ENCODE results near the gene TOM1. TPM values are rescaled to one million over a fixed set of nuclear protein-coding genes. Genes with fewer than 3 reads are reported as not detected.

TOM1 gene
- polyA plus RNA-seq, 1 of the 3 experiments (the other 2 are of a cell fraction) = 26.9 TPM

DNA sequence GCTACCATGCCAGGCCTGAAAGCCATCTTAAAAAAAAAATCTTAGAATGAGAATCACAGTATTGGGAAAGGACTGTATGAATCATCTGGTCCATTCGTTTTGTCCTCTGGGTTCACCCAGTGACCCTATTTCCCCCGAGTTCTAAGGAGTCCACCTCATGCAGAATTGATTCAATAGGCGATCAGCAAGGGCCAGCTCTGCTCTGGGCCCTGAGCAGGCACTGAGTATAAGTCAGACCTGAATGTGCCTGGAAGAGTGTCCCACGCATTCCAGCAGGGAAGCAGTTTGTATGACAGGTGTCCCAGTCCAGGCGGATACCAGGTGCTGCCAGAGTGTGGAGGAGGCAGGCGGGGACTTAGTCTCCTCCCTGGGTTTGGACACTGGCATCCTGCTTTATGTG, 80.3 kb downstream of the TOM1 start:
- H3K79me2 ChIP-seq (ENCODE audit: insufficient read depth) = no peaks in the 10 kb centered on the region; the same call in 1 of the 2 replicates
- no peaks in the 10 kb centered on the region for H4K20me1 ChIP-seq (ENCODE audit: insufficient read depth)
- H3K9ac ChIP-seq = no peak overlapping the region
- CTCF ChIA-PET = interaction anchor here (0.6 to 1.2 kb wide), 5 partner anchors 8 to 218 kb away, joined by 3 to 5 read pairs (median 3); no protein-coding TSS in a partner anchor
- H2AFZ ChIP-seq (ENCODE audit: low read depth) = no peak overlapping the region
- no peaks in the 10 kb centered on the region for H3K9me2 ChIP-seq
- H3K9me3 ChIP-seq = no peaks in the 10 kb centered on the region
- no peak overlapping the region for H3K27ac ChIP-seq (ENCODE audit: low read depth in 2 of 2, low read length in 1 of 2)
- TF ChIP-seq RCOR1 (IDR thresholded peaks at IDR 0.05; ENCODE audit: low read length) (no peak), FOSL2 (IDR thresholded peaks at IDR 0.05; ENCODE audit: borderline replicate concordance, low read depth) (no peak)
- TF ChIP-seq, protein P1, sequence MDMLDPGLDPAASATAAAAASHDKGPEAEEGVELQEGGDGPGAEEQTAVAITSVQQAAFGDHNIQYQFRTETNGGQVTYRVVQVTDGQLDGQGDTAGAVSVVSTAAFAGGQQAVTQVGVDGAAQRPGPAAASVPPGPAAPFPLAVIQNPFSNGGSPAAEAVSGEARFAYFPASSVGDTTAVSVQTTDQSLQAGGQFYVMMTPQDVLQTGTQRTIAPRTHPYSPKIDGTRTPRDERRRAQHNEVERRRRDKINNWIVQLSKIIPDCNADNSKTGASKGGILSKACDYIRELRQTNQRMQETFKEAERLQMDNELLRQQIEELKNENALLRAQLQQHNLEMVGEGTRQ (IDR thresholded peaks at IDR 0.05; ENCODE audit: borderline replicate concordance, low read depth, low read length) = no peak
- DNase-seq = no peak
- POLR2A ChIA-PET = no interaction called here
- no peak overlapping the region for H3K4me3 ChIP-seq (ENCODE audit: low read depth in 2 of 2, low read length in 1 of 2)
- WGBS (ENCODE audit: low lambda C conversion rate) = 93% methylated on average over 6 of the region's 6 CpGs
- peaks cover 12 to 15% of the 10 kb centered on the region in 2 experiments; a peak in 2 of 4 replicates for H3K4me1 ChIP-seq (ENCODE audit: control insufficient read depth in 1 of 2, insufficient read depth in 2 of 2, low read depth in 1 of 2, low read length in 1 of 2)
- H3F3A ChIP-seq (replicated peaks; ENCODE audit: insufficient read depth) = peaks cover 16% of the 10 kb centered on the region
- peaks cover 0 to 5% of the 10 kb centered on the region in 2 experiments for H3K36me3 ChIP-seq (replicated peaks in 1 of 2; ENCODE audit: control insufficient read depth in 1 of 2, insufficient read depth in 2 of 2, low read length in 1 of 2)
- H3K4me2 ChIP-seq = peak overlapping the region; percentile 77; the same call in 1 of the 2 replicates
- no peaks in the 10 kb centered on the region for H3K27me3 ChIP-seq (ENCODE audit: insufficient read depth)

- Histone ChIP-seq H3F3A (replicated peaks; ENCODE audit: insufficient read depth) (peaks cover 16% of the 10 kb centered on the region), H3K27ac (ENCODE audit: low read depth in 2 of 2, low read length in 1 of 2) (peak within 1 kb of the TSS in 1 of 2 experiments; percentile 48; a peak in 2 of 4 replicates)
- CTCF ChIA-PET = interaction anchor here (0.6 to 1.2 kb wide), 5 partner anchors 30 to 217 kb away, joined by 3 to 5 read pairs (median 3); no protein-coding TSS in a partner anchor
- peak; percentile 44 for TF ChIP-seq PBX3 (IDR thresholded peaks at IDR 0.05)
- TF ChIP-seq TEAD4 (IDR thresholded peaks at IDR 0.05; ENCODE audit: borderline replicate concordance, insufficient read depth) = no peak
- TF ChIP-seq MXI1 (IDR thresholded peaks at IDR 0.05; ENCODE audit: low read depth, low read length) = no peak; the same call in 1 of the 2 replicates
- 0 out of 2 replicates have a peak, but pooled peaks have one; percentile 7 for TF ChIP-seq GATA2 (CRISPR knock-in tag; IDR thresholded peaks at IDR 0.05)
- no peak for TF ChIP-seq RCOR1 (IDR thresholded peaks at IDR 0.05; ENCODE audit: low read length)
- TF ChIP-seq FOSL2 (IDR thresholded peaks at IDR 0.05; ENCODE audit: borderline replicate concordance, low read depth) = no peak
- no peak for TF ChIP-seq YY1 (IDR thresholded peaks at IDR 0.05; ENCODE audit: low read depth)
- no peak for TF ChIP-seq SMC3 (IDR thresholded peaks at IDR 0.05; ENCODE audit: low read depth, low read length)
- TF ChIP-seq CHD2 (IDR thresholded peaks at IDR 0.05; ENCODE audit: low read length, partially characterized antibody) = no peak
- TF ChIP-seq, protein P2, sequence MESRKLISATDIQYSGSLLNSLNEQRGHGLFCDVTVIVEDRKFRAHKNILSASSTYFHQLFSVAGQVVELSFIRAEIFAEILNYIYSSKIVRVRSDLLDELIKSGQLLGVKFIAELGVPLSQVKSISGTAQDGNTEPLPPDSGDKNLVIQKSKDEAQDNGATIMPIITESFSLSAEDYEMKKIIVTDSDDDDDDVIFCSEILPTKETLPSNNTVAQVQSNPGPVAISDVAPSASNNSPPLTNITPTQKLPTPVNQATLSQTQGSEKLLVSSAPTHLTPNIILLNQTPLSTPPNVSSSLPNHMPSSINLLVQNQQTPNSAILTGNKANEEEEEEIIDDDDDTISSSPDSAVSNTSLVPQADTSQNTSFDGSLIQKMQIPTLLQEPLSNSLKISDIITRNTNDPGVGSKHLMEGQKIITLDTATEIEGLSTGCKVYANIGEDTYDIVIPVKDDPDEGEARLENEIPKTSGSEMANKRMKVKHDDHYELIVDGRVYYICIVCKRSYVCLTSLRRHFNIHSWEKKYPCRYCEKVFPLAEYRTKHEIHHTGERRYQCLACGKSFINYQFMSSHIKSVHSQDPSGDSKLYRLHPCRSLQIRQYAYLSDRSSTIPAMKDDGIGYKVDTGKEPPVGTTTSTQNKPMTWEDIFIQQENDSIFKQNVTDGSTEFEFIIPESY (IDR thresholded peaks at IDR 0.05; ENCODE audit: borderline replicate concordance, low read depth) = no peak
- TF ChIP-seq NRF1 (IDR thresholded peaks at IDR 0.05; ENCODE audit: low read depth, low read length) = peak; percentile 36
- no peak for TF ChIP-seq MEF2A (IDR thresholded peaks at IDR 0.05; ENCODE audit: borderline replicate concordance, low read depth)
- TF ChIP-seq RAD21 (IDR thresholded peaks at IDR 0.05; ENCODE audit: low read length) = no peak; the same call in 1 of the 2 replicates
- TF ChIP-seq, protein P3, sequence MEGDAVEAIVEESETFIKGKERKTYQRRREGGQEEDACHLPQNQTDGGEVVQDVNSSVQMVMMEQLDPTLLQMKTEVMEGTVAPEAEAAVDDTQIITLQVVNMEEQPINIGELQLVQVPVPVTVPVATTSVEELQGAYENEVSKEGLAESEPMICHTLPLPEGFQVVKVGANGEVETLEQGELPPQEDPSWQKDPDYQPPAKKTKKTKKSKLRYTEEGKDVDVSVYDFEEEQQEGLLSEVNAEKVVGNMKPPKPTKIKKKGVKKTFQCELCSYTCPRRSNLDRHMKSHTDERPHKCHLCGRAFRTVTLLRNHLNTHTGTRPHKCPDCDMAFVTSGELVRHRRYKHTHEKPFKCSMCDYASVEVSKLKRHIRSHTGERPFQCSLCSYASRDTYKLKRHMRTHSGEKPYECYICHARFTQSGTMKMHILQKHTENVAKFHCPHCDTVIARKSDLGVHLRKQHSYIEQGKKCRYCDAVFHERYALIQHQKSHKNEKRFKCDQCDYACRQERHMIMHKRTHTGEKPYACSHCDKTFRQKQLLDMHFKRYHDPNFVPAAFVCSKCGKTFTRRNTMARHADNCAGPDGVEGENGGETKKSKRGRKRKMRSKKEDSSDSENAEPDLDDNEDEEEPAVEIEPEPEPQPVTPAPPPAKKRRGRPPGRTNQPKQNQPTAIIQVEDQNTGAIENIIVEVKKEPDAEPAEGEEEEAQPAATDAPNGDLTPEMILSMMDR (IDR thresholded peaks at IDR 0.05) = peak; percentile 18; the same call in 1 of the 2 replicates
- TF ChIP-seq, protein P4, sequence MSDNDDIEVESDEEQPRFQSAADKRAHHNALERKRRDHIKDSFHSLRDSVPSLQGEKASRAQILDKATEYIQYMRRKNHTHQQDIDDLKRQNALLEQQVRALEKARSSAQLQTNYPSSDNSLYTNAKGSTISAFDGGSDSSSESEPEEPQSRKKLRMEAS (IDR thresholded peaks at IDR 0.05; ENCODE audit: low read depth) = peak; percentile 70
- no peak for TF ChIP-seq FOXJ3 (CRISPR knock-in tag; IDR thresholded peaks at IDR 0.05)
- no peak for TF ChIP-seq EP300 (IDR thresholded peaks at IDR 0.05; ENCODE audit: borderline replicate concordance in 1 of 2, low read depth in 1 of 2, low read length in 1 of 2)
- TF ChIP-seq POLR2AphosphoS5 (IDR thresholded peaks at IDR 0.05; ENCODE audit: low read depth, low read length) = peak; percentile 73
These were observed 81.1 kb downstream of the TOM1 start, which contains the start of gene HMOX1 for GRCh38 chr22:35380537-35381423. HMOX1 (plus strand) TSS chr22:35381096; CDS start chr22:35381174, 78 bp downstream.

More at GRCh38 chr22:35380537-35381423, 81.1 kb downstream of the TOM1 start, which contains the start of gene HMOX1:
- Histone ChIP-seq H3K4me2 (peak within 1 kb of the TSS; percentile 77), H3K4me1 (ENCODE audit: control insufficient read depth in 1 of 2, insufficient read depth in 2 of 2, low read depth in 1 of 2, low read length in 1 of 2) (peaks cover 12 to 15% of the 10 kb centered on the region in 2 experiments; a peak in 2 of 4 replicates), H3K27me3 (ENCODE audit: insufficient read depth) (no peaks in the 10 kb centered on the region), H3K9me3 (no peaks in the 10 kb centered on the region), H3K79me2 (ENCODE audit: insufficient read depth) (no peaks in the 10 kb centered on the region; the same call in 1 of the 2 replicates), H3K36me3 (replicated peaks in 1 of 2; ENCODE audit: control insufficient read depth in 1 of 2, insufficient read depth in 2 of 2, low read length in 1 of 2) (peaks cover 0 to 5% of the 10 kb centered on the region in 2 experiments), H3K9me2 (no peaks in the 10 kb centered on the region), H4K20me1 (ENCODE audit: insufficient read depth) (no peaks in the 10 kb centered on the region), H3K4me3 (ENCODE audit: low read depth in 2 of 2, low read length in 1 of 2) (peak within 1 kb of the TSS; percentile 55 to 77), H2AFZ (ENCODE audit: low read depth) (peak within 1 kb of the TSS; percentile 84), H3K9ac (peak within 1 kb of the TSS; percentile 68)
- peak; percentile 92 for DNase-seq
- POLR2A ChIA-PET = interaction anchor here (1.0 kb wide), 1 partner anchor 30 kb away, joined by 3 read pairs; no protein-coding TSS in a partner anchor
- WGBS (ENCODE audit: low lambda C conversion rate) = 45% methylated on average over 3 of the region's 47 CpGs

All from SK-N-SH (cell line).